Endothelial cell of umbilical vein (primary cell): ENCODE data around the gene FHOD1. TPM values are rescaled to one million over a fixed set of nuclear protein-coding genes. Genes with fewer than 3 reads are reported as not detected.

ENCODE experiments used
- BruUV-seq: library from RNA; stranded (reverse); fragments of 400-500 nt; replicated peaks from 2 replicates; lab custom pipeline; 2021; lab: Mats Ljungman, UMichigan
- CTCF ChIA-PET: fragments of 300-600, 350-600 bp; sonication (Branson Sonifier 250); formaldehyde crosslinking; loops from one replicate; lab custom pipeline; 2021; ENCODE audit warnings: antibody characterized with exemption, inconsistent platforms; lab: Charles Lee
- POLR2A ChIA-PET: fragments of 300-600, 350-600 bp; sonication (Branson Sonifier 250); formaldehyde crosslinking; loops from one replicate; lab custom pipeline; 2021; ENCODE audit warnings: antibody characterized with exemption, inconsistent platforms; lab: Charles Lee
- DNase-seq: peaks from one replicate; pipeline ENCODE4 v3.0.0-alpha.2; 2011; ENCODE audit warnings: low read depth, low spot score
- FAIRE-seq: peaks from 2 replicates; lab custom pipeline; 2011; peaks lifted over from hg19 to GRCh38; lab: Jason Lieb, UNC
- H2AFZ ChIP-seq: 2 replicates; pipeline ENCODE4 v1.6.0; 2012; ENCODE audit warnings: low read depth, low read length, control low read depth, inconsistent platforms
- H3K27ac ChIP-seq: 2 replicates; pipeline ENCODE4 v1.5.1; 2011; ENCODE audit warnings: low read depth, mild to moderate bottlenecking, control low read depth, low read length, moderate library complexity; ENCODE audit not compliant: insufficient read depth
- H3K27me3 ChIP-seq, 2 experiments: 2 replicates each; pipeline versions ENCODE4 v1.6.0 to v1.6.1; 2011; ENCODE audit warnings: low read length in 2 of 2, mixed read lengths in 1 of 2; ENCODE audit not compliant: control insufficient read depth in 2 of 2, insufficient read depth in 2 of 2
- H3K36me3 ChIP-seq, 2 experiments: 2 replicates in 1 of 2; 3 replicates in 1 of 2; pipeline ENCODE4 v1.5.1; 2011; ENCODE audit warnings: low read length in 2 of 2, mild to moderate bottlenecking in 1 of 2, moderate library complexity in 1 of 2; ENCODE audit not compliant: control insufficient read depth in 2 of 2, insufficient read depth in 2 of 2; ENCODE audit errors: extremely low read depth in 1 of 2
- H3K4me1 ChIP-seq: 3 replicates; pipeline ENCODE4 v1.5.1; 2011; ENCODE audit warnings: mild to moderate bottlenecking, low read length; ENCODE audit not compliant: control insufficient read depth, insufficient read depth; ENCODE audit errors: extremely low read depth
- H3K4me2 ChIP-seq: 2 replicates; pipeline ENCODE4 v1.6.1; 2011; ENCODE audit warnings: low read length, control low read depth, mixed read lengths; ENCODE audit not compliant: insufficient read depth
- H3K4me3 ChIP-seq, 3 experiments: fragments of 200-600 bp in 1 of 3; sonication (generic), shearing (Covaris generic) in 1 of 3; replicated peaks in 1 of 3; 2 replicates each; pipeline ENCODE4 v1.5.1; 2011 to 2016; ENCODE audit warnings: control low read depth in 3 of 3, low read length in 3 of 3, mild to moderate bottlenecking in 2 of 3, inconsistent platforms in 1 of 3, low read depth in 1 of 3, moderate library complexity in 1 of 3; ENCODE audit not compliant: insufficient read depth in 1 of 3
- H3K79me2 ChIP-seq: 2 replicates; pipeline ENCODE4 v1.6.0; 2012; ENCODE audit warnings: low read length, inconsistent platforms; ENCODE audit not compliant: control insufficient read depth, insufficient read depth
- H3K9ac ChIP-seq: replicated peaks from 2 replicates; pipeline ENCODE3; 2011; ENCODE audit warnings: low read length, control low read depth; ENCODE audit not compliant: insufficient read depth; ENCODE audit errors: extremely low read depth
- H3K9me1 ChIP-seq: replicated peaks from 3 replicates; pipeline ENCODE4 v1.6.0; 2011; ENCODE audit warnings: mild to moderate bottlenecking, low read length; ENCODE audit not compliant: control insufficient read depth, insufficient read depth; ENCODE audit errors: extremely low read depth
- H3K9me3 ChIP-seq: replicated peaks from 2 replicates; pipeline ENCODE4 v1.5.1; 2012; ENCODE audit warnings: low read length, inconsistent platforms; ENCODE audit not compliant: control insufficient read depth, insufficient read depth
- H4K20me1 ChIP-seq: replicated peaks from 2 replicates; pipeline ENCODE3; 2011; ENCODE audit warnings: mild to moderate bottlenecking, low read length; ENCODE audit not compliant: control insufficient read depth, insufficient read depth; ENCODE audit errors: extremely low read depth
- EZH2 ChIP-seq: IDR thresholded peaks from 2 replicates; pipeline ENCODE4 v1.6.1; 2012; ENCODE audit warnings: borderline replicate concordance, low read depth, mild to moderate bottlenecking, moderate library complexity, low read length, inconsistent platforms; ENCODE audit not compliant: severe bottlenecking
- FOS ChIP-seq: IDR thresholded peaks from 2 replicates; pipeline ENCODE4 v1.6.1; 2011; ENCODE audit warnings: mild to moderate bottlenecking, low read length, moderate library complexity, borderline replicate concordance; ENCODE audit not compliant: insufficient read depth
- GATA2 ChIP-seq: IDR thresholded peaks from 2 replicates; pipeline ENCODE4 v1.7.0; 2011; ENCODE audit warnings: low read depth, mild to moderate bottlenecking, moderate library complexity, mixed read lengths, low read length; ENCODE audit not compliant: insufficient read length, insufficient read depth
- JUN ChIP-seq: IDR thresholded peaks from 2 replicates; pipeline ENCODE4 v1.6.1; 2011; ENCODE audit warnings: borderline replicate concordance, low read depth; ENCODE audit not compliant: insufficient read length, insufficient read depth
- MYC ChIP-seq: IDR thresholded peaks from one replicate; pipeline ENCODE4 v1.6.1; 2011; ENCODE audit warnings: mild to moderate bottlenecking, low read depth, low read length
- POLR2A ChIP-seq: IDR thresholded peaks from 2 replicates; pipeline ENCODE4 v1.6.1; 2012; ENCODE audit warnings: low read depth, mild to moderate bottlenecking, control low read depth, low read length
- POLR2AphosphoS5 ChIP-seq: IDR thresholded peaks from 2 replicates; pipeline ENCODE4 v1.6.1; 2012; ENCODE audit warnings: low read depth, mild to moderate bottlenecking, control low read depth, low read length, moderate library complexity; ENCODE audit not compliant: insufficient read depth
- dilution Hi-C: fragments of 300-500 bp; cut with MboI; formaldehyde crosslinking; loops from one replicate; pipeline ENCODE4 v1.15.0; 2019; ENCODE audit warnings: low sequenced_read_pairs; ENCODE audit not compliant: extremely low pct_ligation_motif_present
- intact Hi-C: fragments of 100-400 bp; cut with micrococcal nuclease; formaldehyde crosslinking; loops from one replicate; pipeline ENCODE4 v1.10.0; 2022
- polyA plus RNA-seq, 4 experiments: library from polyadenylated mRNA; depleted of rRNA in 3 of 4; stranded (reverse) in 3 of 4; unstranded in 1 of 4; fragments of >200 nt; gene quantifications; 2 replicates each; pipeline versions ENCODE4 v1.2.1 to v1.2.3, GENCODE V29; 2011 to 2012; ENCODE audit warnings: missing spikeins in 1 of 4
- total RNA-seq: library from RNA; stranded (reverse); gene quantifications from 2 replicates; pipeline ENCODE4 v1.2.3, GENCODE V29; 2021
- TF ChIP-seq, protein P1 (sequence below), 2 donors: IDR thresholded peaks; 1 replicate in 1 of 2; 2 replicates in 1 of 2; pipeline ENCODE4 v1.5.1; 2011; ENCODE audit warnings: low read length in 2 of 2, mild to moderate bottlenecking in 2 of 2, moderate library complexity in 2 of 2, control low read depth in 1 of 2, inconsistent platforms in 1 of 2, low read depth in 1 of 2; ENCODE audit not compliant: insufficient read depth in 1 of 2; ENCODE audit errors: extremely low read depth in 1 of 2
- TF ChIP-seq, protein P2 (sequence below): IDR thresholded peaks from 2 replicates; pipeline ENCODE4 v1.6.1; 2011; ENCODE audit not compliant: insufficient read depth, insufficient read length

The FHOD1 gene
- total and polyA plus RNA-seq, 2 donors (not counting 3 experiments of a cell fraction or from before 2014, with no cell fraction given): 63.6 to 124 TPM

DNA sequence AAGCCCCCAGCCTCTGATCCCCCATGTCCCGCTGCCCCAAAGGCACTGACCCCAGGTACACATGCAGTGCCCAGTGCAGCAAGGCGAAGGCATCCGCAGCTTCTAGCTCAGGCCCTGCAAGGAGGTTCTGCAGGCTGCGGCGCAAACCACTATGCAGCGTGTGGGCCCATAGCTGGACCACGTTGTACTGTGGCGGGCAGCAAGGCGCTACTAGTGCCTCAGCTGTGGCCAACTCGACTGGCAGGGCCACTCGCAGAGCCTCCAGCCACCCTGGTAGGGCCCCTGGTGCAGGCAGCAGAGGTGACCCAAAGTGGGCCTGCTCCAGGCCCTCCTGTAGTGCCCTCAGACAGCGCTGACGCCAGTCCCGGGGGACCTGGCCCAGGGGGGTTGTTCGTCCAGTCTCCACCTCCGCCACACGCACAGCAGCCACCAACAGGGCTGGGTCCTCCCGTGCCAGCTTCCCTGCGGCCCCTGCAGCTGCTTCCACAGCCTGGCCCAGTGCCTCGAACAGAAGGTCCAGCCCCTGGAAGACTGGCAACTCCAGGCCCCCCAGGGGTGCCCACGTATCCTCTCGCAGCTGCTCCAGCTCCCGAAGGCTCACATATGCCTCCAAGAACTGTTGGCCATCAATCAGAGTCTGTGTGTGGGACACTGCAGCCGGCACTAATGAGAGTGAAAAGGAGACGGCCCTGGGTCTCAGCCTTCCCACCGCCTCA lies 59.9 kb downstream of the FHOD1 start:
- Histone ChIP-seq H3K9me3 (no peaks in the 10 kb centered on the region), H3K4me1 (peaks cover 40% of the 10 kb centered on the region), H2AFZ (no peak overlapping the region), H3K79me2 (peaks cover 13% of the 10 kb centered on the region), H3K9ac (no peak overlapping the region), H4K20me1 (no peaks in the 10 kb centered on the region), H3K36me3 (no peaks in the 10 kb centered on the region), H3K27me3 (no peaks in the 10 kb centered on the region), H3K4me3 (no peak overlapping the region), H3K9me1 (no peaks in the 10 kb centered on the region), H3K4me2 (no peak overlapping the region), H3K27ac (no peak overlapping the region)
- no peak for FAIRE-seq
- TF ChIP-seq, protein P1, sequence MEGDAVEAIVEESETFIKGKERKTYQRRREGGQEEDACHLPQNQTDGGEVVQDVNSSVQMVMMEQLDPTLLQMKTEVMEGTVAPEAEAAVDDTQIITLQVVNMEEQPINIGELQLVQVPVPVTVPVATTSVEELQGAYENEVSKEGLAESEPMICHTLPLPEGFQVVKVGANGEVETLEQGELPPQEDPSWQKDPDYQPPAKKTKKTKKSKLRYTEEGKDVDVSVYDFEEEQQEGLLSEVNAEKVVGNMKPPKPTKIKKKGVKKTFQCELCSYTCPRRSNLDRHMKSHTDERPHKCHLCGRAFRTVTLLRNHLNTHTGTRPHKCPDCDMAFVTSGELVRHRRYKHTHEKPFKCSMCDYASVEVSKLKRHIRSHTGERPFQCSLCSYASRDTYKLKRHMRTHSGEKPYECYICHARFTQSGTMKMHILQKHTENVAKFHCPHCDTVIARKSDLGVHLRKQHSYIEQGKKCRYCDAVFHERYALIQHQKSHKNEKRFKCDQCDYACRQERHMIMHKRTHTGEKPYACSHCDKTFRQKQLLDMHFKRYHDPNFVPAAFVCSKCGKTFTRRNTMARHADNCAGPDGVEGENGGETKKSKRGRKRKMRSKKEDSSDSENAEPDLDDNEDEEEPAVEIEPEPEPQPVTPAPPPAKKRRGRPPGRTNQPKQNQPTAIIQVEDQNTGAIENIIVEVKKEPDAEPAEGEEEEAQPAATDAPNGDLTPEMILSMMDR (IDR thresholded peaks at IDR 0.05; ENCODE audit: extremely low read depth in 1 of 2, insufficient read depth in 1 of 2, low read depth in 1 of 2, low read length in 2 of 2): no peak
- TF ChIP-seq FOS: no peak
- dilution Hi-C loops (no loop called here), intact Hi-C loops (no loop called here)
- BruUV-seq: no TSS peak
- ChIA-PET POLR2A (no interaction called here), CTCF (interaction anchor here (1.0 to 2.8 kb wide), 3 partner anchors 10 to 219 kb away, joined by 3 to 11 read pairs (median 5); no protein-coding TSS in a partner anchor)
- no peak for DNase-seq

DNA sequence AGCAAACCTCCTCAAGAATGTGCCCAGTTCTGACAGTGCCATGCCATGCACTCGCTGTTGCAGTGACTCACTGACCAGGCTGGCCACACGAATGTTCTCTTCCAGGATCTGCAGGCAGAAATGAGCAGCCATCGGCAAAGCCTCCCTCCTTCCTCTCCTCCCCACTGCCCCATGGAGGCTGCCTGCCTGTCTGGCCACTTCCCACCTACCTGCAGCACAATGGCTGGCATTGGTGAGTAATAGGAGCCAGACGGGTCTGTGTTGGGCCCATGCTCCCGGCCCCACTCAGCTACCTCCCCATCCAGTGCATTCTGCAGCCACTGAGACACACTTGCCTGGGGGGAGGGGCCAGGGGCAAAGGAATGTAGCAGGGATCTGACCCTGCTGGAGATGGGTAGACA lies 60.7 kb downstream of the FHOD1 start:
- Histone ChIP-seq H3K27ac (no peak overlapping the region), H4K20me1 (no peaks in the 10 kb centered on the region), H3K4me1 (peaks cover 44% of the 10 kb centered on the region), H3K9ac (no peak overlapping the region), H3K27me3 (no peaks in the 10 kb centered on the region), H2AFZ (no peak overlapping the region), H3K9me3 (no peaks in the 10 kb centered on the region), H3K4me3 (no peak overlapping the region), H3K79me2 (peaks cover 13% of the 10 kb centered on the region), H3K9me1 (no peaks in the 10 kb centered on the region), H3K4me2 (no peak overlapping the region), H3K36me3 (no peaks in the 10 kb centered on the region)
- CTCF ChIA-PET: interaction anchor here (0.7 to 1.6 kb wide), 3 partner anchors 11 to 218 kb away, joined by 3 to 5 read pairs (median 5); no protein-coding TSS in a partner anchor
- no peak for TF ChIP-seq EZH2
- no peak for TF ChIP-seq JUN
- no peak for TF ChIP-seq GATA2
- TF ChIP-seq, protein P2, sequence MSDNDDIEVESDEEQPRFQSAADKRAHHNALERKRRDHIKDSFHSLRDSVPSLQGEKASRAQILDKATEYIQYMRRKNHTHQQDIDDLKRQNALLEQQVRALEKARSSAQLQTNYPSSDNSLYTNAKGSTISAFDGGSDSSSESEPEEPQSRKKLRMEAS: no peak
- TF ChIP-seq POLR2AphosphoS5: no peak
- no peak for TF ChIP-seq POLR2A
- TF ChIP-seq MYC: no peak
- TF ChIP-seq FOS: no peak
- TF ChIP-seq, protein P1 (IDR thresholded peaks at IDR 0.05; ENCODE audit: extremely low read depth in 1 of 2, insufficient read depth in 1 of 2, low read depth in 1 of 2, low read length in 2 of 2): no peak
- intact Hi-C loops (no loop called here), dilution Hi-C loops (no loop called here)
- BruUV-seq: no TSS peak
- DNase-seq (no peak), FAIRE-seq (no peak)
- POLR2A ChIA-PET: no interaction called here
